ENCODE results near the gene JUNB. TPM values are rescaled to one million over a fixed set of nuclear protein-coding genes. Genes with fewer than 3 reads are reported as not detected.

The JUNB gene
- total and polyA plus RNA-seq, 2 of the 13 experiments (the other 11 are each of a cell fraction or from before 2014, with no cell fraction given) = 7.7 to 8.2 TPM

DNA sequence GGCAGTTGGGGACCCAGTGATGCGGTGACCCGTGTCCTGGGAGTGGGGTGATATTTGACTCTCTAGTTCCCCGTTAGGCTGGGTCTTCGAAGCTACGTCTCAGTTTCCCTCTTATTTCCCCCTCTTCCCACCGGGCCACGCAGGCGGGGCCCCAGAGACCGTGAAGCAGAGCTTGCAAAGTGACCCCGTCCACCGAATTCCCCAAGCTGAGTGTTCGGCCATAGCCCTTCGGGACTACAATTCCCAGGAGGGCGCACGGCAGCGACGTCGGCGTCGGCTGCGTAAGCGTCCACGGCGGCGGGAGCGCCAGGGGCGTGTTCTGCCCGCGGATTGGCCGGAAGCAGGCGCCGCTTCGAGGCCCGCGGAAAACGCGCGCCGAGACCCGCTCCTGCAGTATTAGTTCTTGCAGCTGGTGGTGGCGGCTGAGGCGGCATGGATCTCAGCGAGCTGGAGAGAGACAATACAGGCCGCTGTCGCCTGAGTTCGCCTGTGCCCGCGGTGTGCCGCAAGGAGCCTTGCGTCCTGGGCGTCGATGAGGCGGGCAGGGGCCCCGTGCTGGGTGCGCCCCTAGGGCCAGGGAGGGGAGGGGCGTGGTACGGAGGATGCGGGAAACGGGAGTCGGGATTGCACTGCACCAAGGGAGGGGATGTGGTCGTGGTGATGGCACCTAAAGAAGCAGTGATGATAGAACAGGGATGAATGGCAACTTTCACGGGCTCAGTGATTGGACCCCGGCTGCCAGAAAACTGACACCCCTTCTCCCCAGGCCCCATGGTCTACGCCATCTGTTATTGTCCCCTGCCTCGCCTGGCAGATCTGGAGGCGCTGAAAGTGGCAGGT, 15.2 kb downstream of the JUNB start, which contains the start of gene RNASEH2A (continued):
- no peak; the same call in 1 of the 2 replicates for TF ChIP-seq SIX1 (CRISPR knock-in tag; IDR thresholded peaks at IDR 0.05; ENCODE audit: borderline replicate concordance)
- TF ChIP-seq, protein P1, sequence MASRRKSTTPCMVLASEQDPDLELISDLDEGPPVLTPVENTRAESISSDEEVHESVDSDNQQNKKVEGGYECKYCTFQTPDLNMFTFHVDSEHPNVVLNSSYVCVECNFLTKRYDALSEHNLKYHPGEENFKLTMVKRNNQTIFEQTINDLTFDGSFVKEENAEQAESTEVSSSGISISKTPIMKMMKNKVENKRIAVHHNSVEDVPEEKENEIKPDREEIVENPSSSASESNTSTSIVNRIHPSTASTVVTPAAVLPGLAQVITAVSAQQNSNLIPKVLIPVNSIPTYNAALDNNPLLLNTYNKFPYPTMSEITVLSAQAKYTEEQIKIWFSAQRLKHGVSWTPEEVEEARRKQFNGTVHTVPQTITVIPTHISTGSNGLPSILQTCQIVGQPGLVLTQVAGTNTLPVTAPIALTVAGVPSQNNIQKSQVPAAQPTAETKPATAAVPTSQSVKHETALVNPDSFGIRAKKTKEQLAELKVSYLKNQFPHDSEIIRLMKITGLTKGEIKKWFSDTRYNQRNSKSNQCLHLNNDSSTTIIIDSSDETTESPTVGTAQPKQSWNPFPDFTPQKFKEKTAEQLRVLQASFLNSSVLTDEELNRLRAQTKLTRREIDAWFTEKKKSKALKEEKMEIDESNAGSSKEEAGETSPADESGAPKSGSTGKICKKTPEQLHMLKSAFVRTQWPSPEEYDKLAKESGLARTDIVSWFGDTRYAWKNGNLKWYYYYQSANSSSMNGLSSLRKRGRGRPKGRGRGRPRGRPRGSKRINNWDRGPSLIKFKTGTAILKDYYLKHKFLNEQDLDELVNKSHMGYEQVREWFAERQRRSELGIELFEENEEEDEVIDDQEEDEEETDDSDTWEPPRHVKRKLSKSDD (CRISPR knock-in tag; IDR thresholded peaks at IDR 0.05; ENCODE audit: low read depth) = 0 out of 2 replicates have a peak, but pooled peaks have one; percentile 39
- peak; percentile 93 for TF ChIP-seq ZNF547 (CRISPR knock-in tag; IDR thresholded peaks at IDR 0.05)
- TF ChIP-seq, protein P2, sequence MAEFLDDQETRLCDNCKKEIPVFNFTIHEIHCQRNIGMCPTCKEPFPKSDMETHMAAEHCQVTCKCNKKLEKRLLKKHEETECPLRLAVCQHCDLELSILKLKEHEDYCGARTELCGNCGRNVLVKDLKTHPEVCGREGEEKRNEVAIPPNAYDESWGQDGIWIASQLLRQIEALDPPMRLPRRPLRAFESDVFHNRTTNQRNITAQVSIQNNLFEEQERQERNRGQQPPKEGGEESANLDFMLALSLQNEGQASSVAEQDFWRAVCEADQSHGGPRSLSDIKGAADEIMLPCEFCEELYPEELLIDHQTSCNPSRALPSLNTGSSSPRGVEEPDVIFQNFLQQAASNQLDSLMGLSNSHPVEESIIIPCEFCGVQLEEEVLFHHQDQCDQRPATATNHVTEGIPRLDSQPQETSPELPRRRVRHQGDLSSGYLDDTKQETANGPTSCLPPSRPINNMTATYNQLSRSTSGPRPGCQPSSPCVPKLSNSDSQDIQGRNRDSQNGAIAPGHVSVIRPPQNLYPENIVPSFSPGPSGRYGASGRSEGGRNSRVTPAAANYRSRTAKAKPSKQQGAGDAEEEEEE (CRISPR knock-in tag; IDR thresholded peaks at IDR 0.05; ENCODE audit: borderline replicate concordance) = no peak
- TF ChIP-seq ZNF10 (CRISPR knock-in tag; IDR thresholded peaks at IDR 0.05; ENCODE audit: borderline replicate concordance, low read depth) = no peak
- TF ChIP-seq, protein P3, sequence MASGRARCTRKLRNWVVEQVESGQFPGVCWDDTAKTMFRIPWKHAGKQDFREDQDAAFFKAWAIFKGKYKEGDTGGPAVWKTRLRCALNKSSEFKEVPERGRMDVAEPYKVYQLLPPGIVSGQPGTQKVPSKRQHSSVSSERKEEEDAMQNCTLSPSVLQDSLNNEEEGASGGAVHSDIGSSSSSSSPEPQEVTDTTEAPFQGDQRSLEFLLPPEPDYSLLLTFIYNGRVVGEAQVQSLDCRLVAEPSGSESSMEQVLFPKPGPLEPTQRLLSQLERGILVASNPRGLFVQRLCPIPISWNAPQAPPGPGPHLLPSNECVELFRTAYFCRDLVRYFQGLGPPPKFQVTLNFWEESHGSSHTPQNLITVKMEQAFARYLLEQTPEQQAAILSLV (CRISPR knock-in tag; IDR thresholded peaks at IDR 0.05; ENCODE audit: borderline replicate concordance) = peak; percentile 84; the same call in 1 of the 2 replicates
- no peak for TF ChIP-seq ATM (IDR thresholded peaks at IDR 0.05; ENCODE audit: borderline replicate concordance)
- TF ChIP-seq, protein P4, sequence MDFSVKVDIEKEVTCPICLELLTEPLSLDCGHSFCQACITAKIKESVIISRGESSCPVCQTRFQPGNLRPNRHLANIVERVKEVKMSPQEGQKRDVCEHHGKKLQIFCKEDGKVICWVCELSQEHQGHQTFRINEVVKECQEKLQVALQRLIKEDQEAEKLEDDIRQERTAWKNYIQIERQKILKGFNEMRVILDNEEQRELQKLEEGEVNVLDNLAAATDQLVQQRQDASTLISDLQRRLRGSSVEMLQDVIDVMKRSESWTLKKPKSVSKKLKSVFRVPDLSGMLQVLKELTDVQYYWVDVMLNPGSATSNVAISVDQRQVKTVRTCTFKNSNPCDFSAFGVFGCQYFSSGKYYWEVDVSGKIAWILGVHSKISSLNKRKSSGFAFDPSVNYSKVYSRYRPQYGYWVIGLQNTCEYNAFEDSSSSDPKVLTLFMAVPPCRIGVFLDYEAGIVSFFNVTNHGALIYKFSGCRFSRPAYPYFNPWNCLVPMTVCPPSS (IDR thresholded peaks at IDR 0.05) = no peak
- TF ChIP-seq PCBP1 (IDR thresholded peaks at IDR 0.05; ENCODE audit: borderline replicate concordance, low read depth, low read length) = no peak
- no peak for TF ChIP-seq CENPX (CRISPR knock-in tag; IDR thresholded peaks at IDR 0.05)
- TF ChIP-seq TAF1 (CRISPR knock-in tag; IDR thresholded peaks at IDR 0.05) = peak; percentile 84
- TF ChIP-seq PTBP1 (IDR thresholded peaks at IDR 0.05; ENCODE audit: low read depth, low read length, poor library complexity, severe bottlenecking) = no peak
- peak; percentile 93 for TF ChIP-seq ZNF777 (CRISPR knock-in tag; IDR thresholded peaks at IDR 0.05)
- TF ChIP-seq, protein P5, sequence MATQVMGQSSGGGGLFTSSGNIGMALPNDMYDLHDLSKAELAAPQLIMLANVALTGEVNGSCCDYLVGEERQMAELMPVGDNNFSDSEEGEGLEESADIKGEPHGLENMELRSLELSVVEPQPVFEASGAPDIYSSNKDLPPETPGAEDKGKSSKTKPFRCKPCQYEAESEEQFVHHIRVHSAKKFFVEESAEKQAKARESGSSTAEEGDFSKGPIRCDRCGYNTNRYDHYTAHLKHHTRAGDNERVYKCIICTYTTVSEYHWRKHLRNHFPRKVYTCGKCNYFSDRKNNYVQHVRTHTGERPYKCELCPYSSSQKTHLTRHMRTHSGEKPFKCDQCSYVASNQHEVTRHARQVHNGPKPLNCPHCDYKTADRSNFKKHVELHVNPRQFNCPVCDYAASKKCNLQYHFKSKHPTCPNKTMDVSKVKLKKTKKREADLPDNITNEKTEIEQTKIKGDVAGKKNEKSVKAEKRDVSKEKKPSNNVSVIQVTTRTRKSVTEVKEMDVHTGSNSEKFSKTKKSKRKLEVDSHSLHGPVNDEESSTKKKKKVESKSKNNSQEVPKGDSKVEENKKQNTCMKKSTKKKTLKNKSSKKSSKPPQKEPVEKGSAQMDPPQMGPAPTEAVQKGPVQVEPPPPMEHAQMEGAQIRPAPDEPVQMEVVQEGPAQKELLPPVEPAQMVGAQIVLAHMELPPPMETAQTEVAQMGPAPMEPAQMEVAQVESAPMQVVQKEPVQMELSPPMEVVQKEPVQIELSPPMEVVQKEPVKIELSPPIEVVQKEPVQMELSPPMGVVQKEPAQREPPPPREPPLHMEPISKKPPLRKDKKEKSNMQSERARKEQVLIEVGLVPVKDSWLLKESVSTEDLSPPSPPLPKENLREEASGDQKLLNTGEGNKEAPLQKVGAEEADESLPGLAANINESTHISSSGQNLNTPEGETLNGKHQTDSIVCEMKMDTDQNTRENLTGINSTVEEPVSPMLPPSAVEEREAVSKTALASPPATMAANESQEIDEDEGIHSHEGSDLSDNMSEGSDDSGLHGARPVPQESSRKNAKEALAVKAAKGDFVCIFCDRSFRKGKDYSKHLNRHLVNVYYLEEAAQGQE (IDR thresholded peaks at IDR 0.05; ENCODE audit: borderline replicate concordance in 1 of 2, low read depth in 1 of 2, low read length in 2 of 2) = no peak; a peak in 1 of 4 replicates
- TF ChIP-seq ZNF660 (CRISPR knock-in tag; IDR thresholded peaks at IDR 0.05; ENCODE audit: borderline replicate concordance, low read depth) = no peak
- peak; percentile 97 for TF ChIP-seq SAP130 (CRISPR knock-in tag; IDR thresholded peaks at IDR 0.05; ENCODE audit: low read depth)
- 0 out of 2 replicates have a peak, but pooled peaks have one; percentile 76 for TF ChIP-seq BRCA1 (CRISPR knock-in tag; IDR thresholded peaks at IDR 0.05)

All from HepG2 (cell line).